ENCODE measurements around the gene GABRA5. TPM values are rescaled to one million over a fixed set of nuclear protein-coding genes. Genes with fewer than 3 reads are reported as not detected.

Gene GABRA5
- total RNA-seq, 2 experiments from 2014 or later = not detected

DNA sequence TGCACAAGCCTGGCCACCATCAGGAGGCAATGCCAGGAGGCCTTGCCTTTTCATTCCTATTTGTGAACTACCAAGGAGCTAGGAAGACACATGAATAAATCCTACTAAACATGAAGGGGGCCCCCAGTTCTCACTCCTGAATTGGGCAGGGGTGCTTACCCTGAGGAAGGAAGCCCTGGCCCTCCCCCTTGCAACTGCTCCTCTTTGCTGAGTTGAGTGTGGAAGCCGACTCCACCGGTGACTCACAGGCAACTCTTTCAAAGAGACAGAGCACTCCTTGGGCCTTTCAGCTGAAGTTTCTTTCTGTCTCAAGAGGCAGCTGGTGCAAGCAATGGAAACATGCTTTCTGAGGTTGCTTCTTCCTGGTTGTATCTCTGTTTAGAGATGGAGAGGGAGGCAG lies 105.8 kb downstream of the GABRA5 start:
- no TSS peak for BruUV-seq (replicated peaks)
- H2AFZ ChIP-seq (ENCODE audit: low read length) = no peak overlapping the region
- no peak overlapping the region for H3K4me2 ChIP-seq (ENCODE audit: low read length)
- H3K27ac ChIP-seq (ENCODE audit: low read depth, low read length, poor library complexity, severe bottlenecking) = no peak overlapping the region
- DNase-seq (ENCODE audit: low spot score) = no peak
- CTCF ChIA-PET (ENCODE audit: unreplicated experiment) = no interaction called here
- no peaks in the 10 kb centered on the region for H3K9me3 ChIP-seq (ENCODE audit: low read length)
- POLR2A ChIA-PET = no interaction called here
- H3K79me2 ChIP-seq (ENCODE audit: insufficient read depth, low read depth, low read length) = no peaks in the 10 kb centered on the region
- H3K4me3 ChIP-seq (ENCODE audit: low read depth, low read length, poor library complexity, severe bottlenecking) = no peak overlapping the region
- H3K9me2 ChIP-seq (ENCODE audit: insufficient read depth, low read length) = no peaks in the 10 kb centered on the region
- intact Hi-C loops (cut with micrococcal nuclease; ENCODE audit: unreplicated experiment) = no loop called here
- H3K4me1 ChIP-seq (ENCODE audit: insufficient read depth, low read length, poor library complexity, severe bottlenecking) = no peaks in the 10 kb centered on the region
- H4K20me1 ChIP-seq (ENCODE audit: insufficient read depth, low read length) = no peaks in the 10 kb centered on the region
- TF ChIP-seq, protein P1, sequence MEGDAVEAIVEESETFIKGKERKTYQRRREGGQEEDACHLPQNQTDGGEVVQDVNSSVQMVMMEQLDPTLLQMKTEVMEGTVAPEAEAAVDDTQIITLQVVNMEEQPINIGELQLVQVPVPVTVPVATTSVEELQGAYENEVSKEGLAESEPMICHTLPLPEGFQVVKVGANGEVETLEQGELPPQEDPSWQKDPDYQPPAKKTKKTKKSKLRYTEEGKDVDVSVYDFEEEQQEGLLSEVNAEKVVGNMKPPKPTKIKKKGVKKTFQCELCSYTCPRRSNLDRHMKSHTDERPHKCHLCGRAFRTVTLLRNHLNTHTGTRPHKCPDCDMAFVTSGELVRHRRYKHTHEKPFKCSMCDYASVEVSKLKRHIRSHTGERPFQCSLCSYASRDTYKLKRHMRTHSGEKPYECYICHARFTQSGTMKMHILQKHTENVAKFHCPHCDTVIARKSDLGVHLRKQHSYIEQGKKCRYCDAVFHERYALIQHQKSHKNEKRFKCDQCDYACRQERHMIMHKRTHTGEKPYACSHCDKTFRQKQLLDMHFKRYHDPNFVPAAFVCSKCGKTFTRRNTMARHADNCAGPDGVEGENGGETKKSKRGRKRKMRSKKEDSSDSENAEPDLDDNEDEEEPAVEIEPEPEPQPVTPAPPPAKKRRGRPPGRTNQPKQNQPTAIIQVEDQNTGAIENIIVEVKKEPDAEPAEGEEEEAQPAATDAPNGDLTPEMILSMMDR (conservative IDR thresholded peaks at IDR 0.05; ENCODE audit: low read length) = no peak
- no peak for TF ChIP-seq EZH2phosphoT487 (IDR thresholded peaks at IDR 0.05; ENCODE audit: borderline replicate concordance, low read depth, low read length)
- no peaks in the 10 kb centered on the region for H3K36me3 ChIP-seq (ENCODE audit: insufficient read depth, low read length)

DNA sequence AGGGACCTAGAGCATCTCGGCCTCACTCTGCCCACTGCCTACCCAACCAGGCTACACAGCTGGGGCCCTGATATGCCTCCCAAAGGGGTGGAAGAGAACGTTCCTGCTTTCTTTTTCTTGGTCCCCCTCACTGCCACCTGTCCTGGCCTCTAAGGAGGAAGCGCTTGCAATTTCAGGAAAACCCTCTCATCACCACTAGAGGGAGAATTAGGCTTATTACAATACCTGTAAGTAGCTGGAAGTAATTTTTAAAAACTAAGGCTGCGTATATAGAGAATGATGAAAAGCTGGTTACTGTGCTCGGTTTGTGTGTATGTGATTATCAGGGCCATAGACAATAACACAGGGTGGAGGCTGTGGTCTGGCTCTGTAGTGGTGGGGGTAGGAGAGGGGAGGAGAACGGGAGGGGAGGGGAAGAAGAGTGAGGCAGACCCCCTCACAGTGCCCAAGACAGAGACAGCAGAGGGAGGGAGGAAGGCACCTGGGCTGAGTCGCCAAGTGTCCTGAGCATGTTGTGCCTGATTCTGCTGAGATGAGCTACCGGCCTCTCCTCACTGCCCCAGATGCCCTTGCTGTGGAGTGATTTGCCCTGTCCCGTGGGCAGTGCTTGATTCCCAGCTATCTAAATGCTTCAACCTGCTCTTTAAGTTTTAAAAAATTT lies 107.4 kb downstream of the GABRA5 start:
- CTCF ChIA-PET (ENCODE audit: unreplicated experiment) = no interaction called here
- DNase-seq (ENCODE audit: low spot score) = peak; percentile 7

DNA sequence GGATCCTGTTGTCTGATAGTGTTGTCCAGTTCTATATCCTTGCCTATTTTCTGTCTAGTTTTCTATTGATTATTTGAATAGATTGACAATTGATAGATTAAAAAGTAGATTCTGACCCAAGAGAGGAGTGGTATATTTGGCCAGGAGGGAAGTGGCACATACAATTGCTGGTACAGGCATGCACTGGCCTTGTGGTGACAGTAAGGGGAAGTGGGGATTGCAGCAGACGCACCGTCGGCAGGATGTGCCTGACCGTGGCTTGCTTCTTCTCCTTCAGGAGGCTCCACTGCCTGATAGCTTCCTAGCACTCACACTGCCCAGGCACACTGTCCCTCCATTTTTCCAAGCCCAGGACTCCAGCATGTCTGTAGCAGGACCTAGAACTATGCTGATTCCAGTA lies 114.6 kb downstream of the GABRA5 start:
- BruUV-seq (replicated peaks) = no TSS peak
- Histone ChIP-seq H4K20me1 (ENCODE audit: insufficient read depth, low read length) (no peaks in the 10 kb centered on the region), H3K4me3 (ENCODE audit: low read depth, low read length, poor library complexity, severe bottlenecking) (no peak overlapping the region), H3K4me1 (ENCODE audit: insufficient read depth, low read length, poor library complexity, severe bottlenecking) (no peaks in the 10 kb centered on the region), H3K9me2 (ENCODE audit: insufficient read depth, low read length) (no peaks in the 10 kb centered on the region), H3K36me3 (ENCODE audit: insufficient read depth, low read length) (no peaks in the 10 kb centered on the region), H3K4me2 (ENCODE audit: low read length) (no peak overlapping the region), H2AFZ (ENCODE audit: low read length) (no peak overlapping the region), H3K9me3 (ENCODE audit: low read length) (no peaks in the 10 kb centered on the region), H3K27ac (ENCODE audit: low read depth, low read length, poor library complexity, severe bottlenecking) (no peak overlapping the region), H3K79me2 (ENCODE audit: insufficient read depth, low read depth, low read length) (no peaks in the 10 kb centered on the region)
- intact Hi-C loops (cut with micrococcal nuclease; ENCODE audit: unreplicated experiment) = no loop called here
- DNase-seq (ENCODE audit: low spot score) = no peak
- ChIA-PET CTCF (ENCODE audit: unreplicated experiment) (no interaction called here), POLR2A (no interaction called here)
- no peak for TF ChIP-seq EZH2phosphoT487 (IDR thresholded peaks at IDR 0.05; ENCODE audit: borderline replicate concordance, low read depth, low read length)
- TF ChIP-seq, protein P1 (conservative IDR thresholded peaks at IDR 0.05; ENCODE audit: low read length) = no peak

More for the DNA sequence above, 107.4 kb downstream of the GABRA5 start:
- Histone ChIP-seq H2AFZ (ENCODE audit: low read length) (no peak overlapping the region), H3K27ac (ENCODE audit: low read depth, low read length, poor library complexity, severe bottlenecking) (no peak overlapping the region), H3K79me2 (ENCODE audit: insufficient read depth, low read depth, low read length) (no peaks in the 10 kb centered on the region), H3K9me3 (ENCODE audit: low read length) (no peaks in the 10 kb centered on the region), H3K4me1 (ENCODE audit: insufficient read depth, low read length, poor library complexity, severe bottlenecking) (no peaks in the 10 kb centered on the region), H3K4me2 (ENCODE audit: low read length) (no peak overlapping the region), H3K9me2 (ENCODE audit: insufficient read depth, low read length) (no peaks in the 10 kb centered on the region), H4K20me1 (ENCODE audit: insufficient read depth, low read length) (no peaks in the 10 kb centered on the region), H3K36me3 (ENCODE audit: insufficient read depth, low read length) (no peaks in the 10 kb centered on the region), H3K4me3 (ENCODE audit: low read depth, low read length, poor library complexity, severe bottlenecking) (no peak overlapping the region)
- POLR2A ChIA-PET = no interaction called here
- TF ChIP-seq EZH2phosphoT487 (IDR thresholded peaks at IDR 0.05; ENCODE audit: borderline replicate concordance, low read depth, low read length) = no peak
- TF ChIP-seq, protein P1 (conservative IDR thresholded peaks at IDR 0.05; ENCODE audit: low read length) = peak; percentile 60
- BruUV-seq (replicated peaks) = no TSS peak
- intact Hi-C loops (cut with micrococcal nuclease; ENCODE audit: unreplicated experiment) = no loop called here

Measured in OCI-LY7 (cell line).